ENCODE data around the gene PRR29.

The PRR29 gene

DNA sequence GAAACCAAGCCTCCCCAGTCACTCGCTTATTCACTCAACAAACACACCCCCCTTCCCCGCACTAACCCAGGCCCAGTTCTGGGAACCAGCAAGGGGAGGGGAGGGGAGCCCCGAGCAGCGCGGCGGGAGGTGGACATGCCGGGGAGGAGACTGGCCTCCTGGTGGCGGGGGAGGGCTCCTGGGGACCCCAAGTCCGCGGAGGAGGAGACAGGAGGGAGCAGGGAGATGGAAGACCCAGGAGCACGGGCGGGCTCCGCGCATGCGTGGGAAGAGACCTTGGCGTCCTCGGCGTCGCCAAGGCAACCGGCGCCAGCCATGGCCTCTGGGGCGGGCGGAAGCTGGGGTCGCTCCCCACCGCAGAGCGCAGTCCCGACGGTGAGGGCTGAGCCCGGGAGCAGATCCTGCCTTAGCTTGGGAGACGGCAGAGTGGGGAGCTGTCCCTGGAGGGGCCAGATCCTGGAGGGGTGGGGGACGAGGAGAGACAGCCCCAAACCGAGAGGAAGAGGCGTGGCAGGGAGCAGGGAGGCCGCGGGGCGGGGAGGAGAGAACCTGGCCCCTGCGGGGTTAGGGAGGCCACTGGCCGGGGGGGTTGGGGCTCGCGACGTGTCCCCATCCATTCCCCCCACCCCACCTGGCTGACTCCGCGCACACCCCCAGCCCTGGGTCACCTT is at the start of gene PRR29:
Gene PRR29 (plus strand): TSS at position 302 of the 671 bp plus-strand sequence. CDS start 14 bp downstream, at position 316.
- peak; percentile 62 for DNase-seq

DNA sequence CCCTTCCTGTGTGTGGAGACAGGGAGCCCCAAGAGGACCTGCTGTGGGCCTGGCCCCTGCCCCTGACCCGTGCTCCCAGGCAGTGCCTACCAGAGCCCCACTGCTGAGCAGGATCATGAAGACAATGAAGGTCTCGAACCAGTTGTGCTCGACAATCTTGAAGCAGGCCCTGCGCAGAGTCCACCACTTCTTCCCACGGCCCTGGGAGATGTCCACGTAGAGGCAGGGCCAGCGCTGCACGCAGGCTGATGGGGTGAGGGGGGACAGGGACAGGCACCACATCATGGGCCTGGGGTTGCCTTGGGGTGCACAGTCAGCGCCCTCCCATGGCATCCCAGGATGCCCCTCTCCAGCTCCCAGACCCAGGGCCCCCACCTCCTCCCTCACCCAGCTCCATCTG is 49.6 kb upstream of the PRR29 start:
- no peak for DNase-seq

DNA sequence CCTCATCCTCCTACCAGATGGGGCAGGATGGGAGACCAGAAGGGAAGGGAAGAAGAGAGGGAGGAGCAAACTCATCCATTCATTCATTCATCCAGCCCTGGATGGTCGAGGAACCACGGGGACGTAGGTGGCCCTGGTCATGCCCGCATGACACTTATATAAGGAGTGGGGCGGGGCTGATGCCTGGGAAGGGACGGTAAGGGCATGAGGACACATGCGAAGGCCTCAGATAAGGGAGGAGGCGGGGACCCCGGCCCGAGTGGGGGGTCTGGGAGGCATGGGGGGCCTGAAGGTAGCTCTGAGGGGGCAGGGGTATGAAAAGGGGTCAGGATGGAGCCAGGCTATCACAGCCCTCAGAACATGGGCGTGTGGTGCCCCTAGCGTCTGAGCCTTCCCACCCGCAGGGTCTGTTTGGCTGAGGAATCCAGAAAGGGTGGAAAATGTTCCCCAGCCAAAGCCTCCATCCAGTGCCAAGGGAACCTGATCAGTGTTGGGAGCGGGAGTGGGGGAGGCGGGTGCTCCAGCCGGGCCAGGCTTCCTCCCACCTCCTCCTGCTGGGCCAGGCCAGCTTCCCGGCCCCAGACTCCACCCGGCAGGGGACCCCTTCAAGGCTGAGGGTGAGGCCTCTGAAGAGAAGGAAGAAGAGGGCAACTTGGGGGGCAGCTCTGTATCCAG is 48.4 kb upstream of the PRR29 start:
- DNase-seq, result no peak

DNA sequence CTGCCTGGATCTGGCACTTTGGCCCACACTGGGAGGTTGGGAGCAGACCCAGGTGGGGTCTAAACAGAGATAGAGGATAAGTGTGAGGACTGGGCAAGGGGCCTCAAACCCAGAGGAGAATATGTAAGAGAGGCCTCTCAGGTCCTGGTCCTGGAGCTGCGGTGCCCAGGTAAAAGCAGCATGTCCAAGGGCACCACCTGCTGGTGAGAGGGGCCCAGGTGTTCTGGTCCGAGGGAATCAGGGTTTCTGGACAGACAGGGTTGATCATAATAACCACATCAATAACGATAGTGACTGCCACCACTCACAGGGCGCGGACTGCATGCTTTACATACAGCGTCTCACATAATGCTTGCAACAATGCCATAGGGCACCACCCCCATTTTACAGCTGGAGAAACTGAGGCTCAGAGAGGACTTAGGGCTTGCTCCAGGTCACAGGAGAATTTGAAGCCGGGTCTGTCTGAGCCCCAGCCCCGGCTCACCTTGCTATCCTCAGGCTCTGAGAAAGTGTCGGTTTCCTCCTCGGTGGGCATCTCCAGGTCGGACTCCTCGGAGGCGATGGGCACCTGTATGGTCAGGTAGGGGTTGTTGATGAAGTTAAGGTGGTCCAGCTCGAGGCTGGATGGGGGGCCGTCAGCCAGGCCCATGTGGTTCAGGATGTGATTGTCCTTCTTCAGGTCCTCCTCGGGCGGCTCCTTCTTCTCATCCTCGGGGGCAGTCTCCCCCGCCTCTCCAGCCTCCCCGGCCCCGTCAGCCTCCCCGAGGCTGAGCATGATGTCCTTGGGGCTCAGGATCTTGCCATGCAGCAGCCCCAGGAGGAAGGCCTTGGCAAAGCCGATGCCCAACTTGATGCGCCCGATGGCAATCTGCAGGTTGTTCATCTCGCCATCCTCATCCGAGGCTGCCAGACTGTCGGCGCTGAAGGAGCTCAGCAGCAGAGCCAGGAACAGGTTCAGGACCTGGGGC is 46.9 kb upstream of the PRR29 start:
- DNase-seq, result peak; percentile 67

DNA sequence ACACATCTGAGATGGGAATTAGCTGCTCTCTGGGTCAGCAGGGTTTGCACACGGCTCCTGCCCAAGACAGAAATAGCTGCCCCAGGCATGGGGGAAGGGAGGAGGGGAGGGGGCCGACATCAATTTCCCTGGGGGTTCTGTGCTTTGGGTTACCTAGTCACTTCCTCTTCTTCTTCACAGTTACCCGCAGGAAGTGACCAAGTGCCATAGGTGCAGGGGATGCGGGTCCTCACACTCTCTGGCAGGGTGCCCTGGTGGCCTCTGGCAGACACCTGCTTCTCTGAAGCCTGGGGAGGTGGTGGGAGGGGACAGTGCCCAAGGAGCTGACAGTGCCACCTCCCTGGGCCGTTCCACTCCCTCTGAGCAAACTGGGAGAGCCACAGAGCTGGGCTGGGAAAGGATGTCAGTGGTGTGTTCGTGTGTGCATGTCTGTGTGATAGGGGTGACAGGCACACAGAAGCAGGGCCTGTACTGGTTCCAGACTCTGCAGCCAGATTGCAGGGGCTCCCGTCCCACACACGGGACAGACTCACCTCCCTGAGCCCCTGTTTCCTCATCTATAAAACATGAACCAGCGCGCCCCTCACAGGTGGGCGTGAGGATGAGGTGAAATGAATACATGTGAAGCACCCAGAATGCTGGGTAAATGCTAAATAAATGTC is 43.6 kb upstream of the PRR29 start:
- DNase-seq, result peak; percentile 81

DNA sequence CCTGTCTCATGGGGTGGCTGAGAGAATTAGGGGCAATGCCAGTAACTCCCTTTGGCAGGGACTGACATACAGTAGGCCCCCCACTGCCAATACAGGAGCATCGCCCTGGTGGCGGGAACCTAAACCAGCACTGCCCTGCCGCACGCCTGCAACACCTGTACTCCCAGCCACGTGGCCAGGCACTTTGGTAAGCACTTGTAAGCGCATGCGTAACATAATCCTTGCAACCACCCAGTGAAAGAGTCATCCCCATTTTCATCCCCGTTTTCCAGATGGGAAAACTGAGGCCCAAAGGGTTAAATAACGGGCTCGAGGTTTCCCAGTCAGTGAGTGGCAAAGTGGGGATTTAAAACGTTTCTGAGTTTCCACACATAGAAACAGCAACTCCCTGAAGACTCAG is 42.9 kb upstream of the PRR29 start:
- DNase-seq, result no peak

DNA sequence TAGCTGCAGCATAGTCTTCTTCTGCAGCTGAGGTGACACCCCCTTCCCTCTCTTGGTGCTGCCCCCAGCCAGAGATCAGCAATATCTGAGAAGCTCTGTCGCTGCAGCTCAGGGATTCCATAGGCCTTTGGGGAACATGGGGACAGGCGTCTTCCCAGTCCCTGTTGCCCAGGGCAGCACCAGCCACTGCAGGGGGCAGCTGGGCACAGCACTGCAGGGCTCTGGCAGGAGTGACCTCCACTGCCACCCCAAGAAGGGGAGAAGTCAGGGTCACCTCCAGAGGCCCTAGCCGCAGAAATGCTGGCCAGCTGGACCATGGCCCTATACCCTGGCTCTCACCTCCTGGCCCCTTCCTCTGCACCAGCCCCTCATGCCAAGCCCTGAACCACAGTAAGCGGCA is 42.4 kb upstream of the PRR29 start:
- DNase-seq, result no peak

DNA sequence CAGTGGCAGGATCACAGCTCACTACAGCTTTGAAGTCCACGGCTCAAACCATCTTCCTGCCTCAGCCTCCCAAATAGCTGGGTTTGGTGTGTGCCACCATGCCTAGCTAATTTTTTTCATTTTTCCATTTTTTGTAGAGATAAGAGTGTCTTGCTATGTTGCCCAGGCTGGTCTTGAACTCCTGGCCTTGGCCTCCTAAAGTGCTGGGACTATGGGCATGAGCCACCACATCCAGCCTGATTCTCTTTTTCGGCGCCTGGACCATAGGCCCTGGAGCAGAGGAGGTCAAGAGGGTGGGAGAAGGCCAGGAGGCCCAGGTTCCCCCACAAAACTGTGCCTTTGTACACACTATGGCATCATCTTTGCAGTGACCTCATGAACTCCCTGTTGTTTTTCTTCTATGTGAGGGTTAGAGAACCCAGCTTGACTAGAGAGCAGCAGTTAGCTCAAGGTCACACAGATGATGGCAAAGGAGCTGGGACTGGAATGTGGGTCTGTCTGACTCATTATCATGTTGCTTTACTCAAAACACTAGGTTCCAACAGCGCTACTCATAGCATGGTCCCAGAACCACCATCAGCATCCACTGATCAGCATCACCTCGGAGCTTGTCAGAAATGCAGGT is 41.7 kb upstream of the PRR29 start:
- DNase-seq, result no peak

DNA sequence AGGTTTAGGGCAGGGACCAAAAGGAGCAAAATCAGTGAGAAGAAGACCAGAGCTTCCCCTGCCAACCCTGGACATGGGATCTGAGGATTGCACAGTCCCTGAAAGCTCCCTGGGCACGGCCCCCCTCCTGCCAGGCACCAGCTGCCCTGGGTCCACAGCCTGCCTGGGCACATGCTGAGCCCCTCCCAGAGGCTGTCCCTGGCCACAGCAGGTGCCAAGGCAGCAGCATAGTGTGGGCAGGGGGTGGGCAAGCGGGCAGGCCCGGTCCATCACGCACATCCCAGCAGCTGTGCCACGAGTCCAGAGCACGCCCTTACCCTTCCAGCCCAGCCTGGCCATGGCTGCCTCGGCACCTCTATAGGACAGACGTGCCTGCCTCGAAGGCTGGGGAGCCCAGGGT is 38.1 kb upstream of the PRR29 start:
- no peak for DNase-seq

DNA sequence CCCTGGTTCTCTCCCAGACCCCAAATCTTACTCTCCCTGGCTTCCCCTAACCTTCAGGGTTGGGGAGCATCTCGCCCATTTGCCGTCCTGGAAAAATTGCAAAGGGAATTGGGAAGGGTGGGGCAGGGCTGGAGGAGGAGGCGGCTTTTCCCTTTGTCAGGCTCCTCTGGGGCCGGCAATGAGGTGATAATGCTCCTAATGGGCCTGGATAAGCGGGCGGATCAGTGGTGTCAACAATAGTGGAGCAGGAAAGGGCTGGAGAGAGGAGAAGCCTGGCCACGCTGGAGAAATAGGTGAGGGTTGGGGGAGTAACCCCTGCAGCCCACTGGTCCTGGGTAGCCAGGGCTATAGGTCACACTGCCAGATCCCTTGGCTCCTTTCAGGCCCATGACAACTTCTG is 37.7 kb upstream of the PRR29 start:
- no peak for DNase-seq

DNA sequence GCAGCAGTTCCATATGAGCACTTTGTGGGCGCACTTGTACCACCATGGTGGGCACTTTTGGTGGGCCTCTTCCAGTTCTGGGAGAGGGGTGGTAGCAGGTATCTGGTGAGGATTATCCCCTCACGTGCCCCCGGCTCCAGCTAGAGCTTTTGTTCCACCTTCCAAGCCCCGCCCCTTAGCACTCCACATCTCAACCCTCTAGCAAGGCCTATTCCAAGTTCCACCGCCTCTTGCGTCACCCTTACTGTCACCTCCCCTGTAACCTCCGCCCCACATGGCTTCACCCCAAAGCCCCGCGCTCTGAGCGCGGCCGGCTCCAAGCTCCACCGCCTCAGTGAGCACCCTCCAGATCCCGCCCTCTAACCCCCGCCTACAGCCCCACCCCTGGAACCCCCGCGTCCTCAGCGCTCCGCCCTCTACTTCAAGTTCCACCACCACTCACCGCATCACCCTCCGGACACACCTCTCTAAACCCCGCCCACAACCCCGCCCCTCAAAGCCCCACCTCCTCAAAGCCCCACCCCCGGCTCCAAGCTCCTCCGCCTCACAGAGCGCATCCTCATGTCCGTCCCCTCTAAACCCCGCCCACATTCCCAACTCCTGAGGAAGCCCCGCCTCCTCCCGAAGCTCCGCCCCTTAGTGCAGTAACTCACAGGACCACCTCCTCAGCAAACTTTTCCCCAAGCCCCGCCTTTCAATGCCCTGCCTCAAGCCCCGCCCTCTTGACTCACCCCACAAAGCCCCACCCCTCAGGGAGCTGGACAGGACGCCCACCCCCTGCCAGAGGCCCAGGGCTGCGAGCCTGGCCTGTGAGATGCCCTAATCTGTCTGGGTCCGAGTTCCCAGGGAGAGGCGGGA is 36.6 kb upstream of the PRR29 start:
- DNase-seq, result no peak

DNA sequence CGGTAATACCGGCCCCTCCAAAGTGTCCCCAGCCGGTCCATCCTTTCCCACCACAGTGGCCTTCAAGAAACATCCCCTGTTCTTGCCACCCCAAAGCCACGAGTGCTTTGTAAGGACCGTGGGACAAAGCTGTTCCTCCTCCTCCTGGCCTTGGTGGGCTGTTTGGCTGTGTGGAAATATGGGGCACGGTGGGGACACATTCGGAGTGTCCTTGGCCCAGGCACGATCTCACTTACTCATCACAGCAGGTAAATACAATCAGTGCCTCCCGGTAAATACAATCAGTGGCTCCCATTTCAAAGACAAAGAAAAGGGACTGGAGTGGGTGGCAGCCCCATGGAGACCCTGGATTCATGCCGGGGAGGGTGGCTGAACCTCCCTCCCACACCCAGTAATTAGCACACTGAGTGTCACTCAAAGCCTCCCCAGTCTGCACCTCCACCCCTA is 35.8 kb upstream of the PRR29 start:
- no peak for DNase-seq

DNA sequence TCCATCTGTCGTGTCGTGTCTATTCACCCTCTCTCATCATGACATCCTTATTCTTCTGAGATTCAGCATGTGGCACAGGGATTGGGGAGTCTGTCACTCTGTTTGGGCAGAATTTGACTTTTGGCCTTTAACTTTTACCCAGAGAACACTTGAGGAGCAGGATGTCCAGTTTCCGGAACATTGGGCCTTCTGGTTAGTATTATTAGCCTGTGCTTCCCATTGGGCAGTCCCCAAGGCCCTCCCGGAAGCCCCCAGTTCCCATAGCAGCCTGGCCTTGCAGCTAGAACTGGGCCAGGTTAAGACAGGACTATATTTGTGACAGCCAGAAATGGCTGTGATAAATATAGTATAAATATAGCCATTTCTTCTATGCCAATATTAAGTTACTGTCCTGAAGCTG is 35.0 kb upstream of the PRR29 start:
- no peak for DNase-seq

DNA sequence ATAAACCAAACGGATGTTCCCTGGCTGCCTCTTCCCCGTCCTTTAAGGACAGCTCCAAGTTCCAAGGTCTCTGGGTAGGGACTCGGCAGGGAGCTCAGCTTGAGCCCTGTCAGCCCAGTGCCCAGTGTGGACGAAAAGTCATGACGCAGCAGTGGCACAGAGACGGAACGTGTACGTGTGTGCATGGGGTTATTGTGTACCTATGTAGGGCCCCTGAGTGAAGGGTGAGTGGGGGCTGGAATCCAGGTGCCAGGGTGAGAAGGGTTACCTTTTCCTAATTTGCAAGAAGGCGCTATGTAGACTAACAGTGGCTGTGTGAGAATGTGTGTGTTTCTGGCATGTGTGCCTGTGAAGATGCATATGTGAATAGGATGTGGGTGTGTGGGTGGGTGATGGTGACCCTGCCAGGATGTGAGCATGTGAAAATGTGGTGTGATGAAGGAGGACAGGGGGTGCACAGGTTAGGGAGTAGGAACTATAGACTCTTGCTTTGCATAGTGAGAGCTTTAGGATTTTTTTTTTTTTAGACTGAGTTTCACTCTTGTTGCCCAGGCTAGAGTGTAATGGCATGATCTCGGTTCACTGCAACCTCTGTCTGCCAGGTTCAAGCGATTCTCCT is 31.4 kb upstream of the PRR29 start:
- no peak for DNase-seq

DNA sequence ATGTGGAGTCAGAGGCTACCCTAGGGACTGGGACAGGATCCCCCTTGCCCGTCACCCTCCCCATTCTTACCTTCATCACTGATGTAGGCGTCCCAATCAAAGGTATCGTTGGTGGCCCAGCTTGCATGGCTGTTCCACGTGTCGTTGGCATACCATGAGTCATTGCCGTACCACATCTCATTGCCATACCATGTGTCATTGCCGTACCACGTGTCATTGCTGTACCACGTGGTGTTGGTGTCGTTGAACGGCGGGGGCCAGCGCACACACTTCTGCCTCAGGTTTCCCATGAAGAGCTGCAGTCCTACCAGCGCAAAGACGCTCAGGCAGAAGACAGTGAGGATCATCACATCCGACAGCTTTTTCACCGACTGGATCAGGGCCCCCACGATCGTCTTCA is 30.2 kb upstream of the PRR29 start:
- DNase-seq, result no peak

DNA sequence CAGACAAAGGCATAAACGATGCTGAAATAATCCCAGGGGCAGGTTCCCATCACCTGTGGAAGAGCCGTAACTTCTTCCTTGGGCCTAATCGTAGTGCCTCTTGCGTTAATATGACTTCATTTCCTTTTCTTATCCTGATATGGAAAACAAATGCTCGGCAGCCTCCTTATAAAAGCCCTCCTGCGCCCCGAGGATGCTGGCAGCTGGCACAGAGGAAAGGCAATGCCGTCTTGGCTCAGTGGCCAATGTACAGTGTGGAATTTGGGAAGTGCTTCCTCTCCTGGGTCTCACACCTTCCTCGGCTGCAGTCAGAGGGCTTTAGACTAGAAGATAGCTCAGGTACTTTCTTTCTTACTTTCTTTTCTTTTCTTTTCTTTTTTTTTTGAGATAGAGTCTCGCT is 28.9 kb upstream of the PRR29 start:
- no peak for DNase-seq

DNA sequence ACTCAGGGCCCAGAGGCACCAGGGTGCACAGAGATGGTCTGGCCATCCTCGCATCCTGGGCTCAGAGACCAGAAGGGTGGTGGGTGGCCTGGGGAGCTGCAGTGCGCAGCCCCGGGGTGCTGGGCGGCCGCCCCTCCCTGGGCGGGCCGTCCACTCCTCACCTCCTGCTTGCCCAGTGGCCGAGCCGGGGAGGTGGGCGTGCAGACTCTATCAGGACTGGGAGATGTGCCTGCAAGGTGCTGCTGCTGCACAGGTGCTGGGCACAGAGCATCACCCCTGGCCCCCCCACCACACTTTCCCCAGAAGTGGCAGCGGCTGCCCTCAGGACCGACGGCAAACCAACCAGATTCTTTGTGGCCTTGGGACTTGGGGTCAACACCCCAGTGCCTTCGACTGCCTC is 25.4 kb upstream of the PRR29 start, which contains the start of gene SCN4A:
Gene SCN4A (minus strand): TSS at position 123 of the 400 bp plus-strand sequence. CDS start 77 bp downstream, at position 46.
- DNase-seq, result no peak

DNA sequence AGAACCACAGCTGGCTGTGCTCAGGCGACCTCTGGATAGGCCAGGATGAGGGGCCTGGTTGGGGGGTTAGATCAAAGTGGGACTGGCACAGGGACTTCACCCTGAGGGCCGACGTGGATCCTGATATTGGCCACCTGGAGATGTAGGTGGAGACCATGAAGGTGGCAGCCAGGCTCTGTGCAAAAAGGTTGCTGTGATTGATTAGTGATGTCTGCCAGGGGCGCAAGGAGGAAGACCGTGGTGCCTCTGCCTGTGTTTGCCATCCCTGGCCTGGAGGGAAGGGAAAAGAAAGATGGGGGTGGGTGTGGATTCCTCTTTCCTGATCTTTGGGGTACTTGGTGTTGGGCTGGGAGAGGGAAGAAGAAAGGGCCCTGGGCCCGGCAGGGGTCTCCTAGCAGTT is 24.9 kb upstream of the PRR29 start:
- DNase-seq, result no peak

DNA sequence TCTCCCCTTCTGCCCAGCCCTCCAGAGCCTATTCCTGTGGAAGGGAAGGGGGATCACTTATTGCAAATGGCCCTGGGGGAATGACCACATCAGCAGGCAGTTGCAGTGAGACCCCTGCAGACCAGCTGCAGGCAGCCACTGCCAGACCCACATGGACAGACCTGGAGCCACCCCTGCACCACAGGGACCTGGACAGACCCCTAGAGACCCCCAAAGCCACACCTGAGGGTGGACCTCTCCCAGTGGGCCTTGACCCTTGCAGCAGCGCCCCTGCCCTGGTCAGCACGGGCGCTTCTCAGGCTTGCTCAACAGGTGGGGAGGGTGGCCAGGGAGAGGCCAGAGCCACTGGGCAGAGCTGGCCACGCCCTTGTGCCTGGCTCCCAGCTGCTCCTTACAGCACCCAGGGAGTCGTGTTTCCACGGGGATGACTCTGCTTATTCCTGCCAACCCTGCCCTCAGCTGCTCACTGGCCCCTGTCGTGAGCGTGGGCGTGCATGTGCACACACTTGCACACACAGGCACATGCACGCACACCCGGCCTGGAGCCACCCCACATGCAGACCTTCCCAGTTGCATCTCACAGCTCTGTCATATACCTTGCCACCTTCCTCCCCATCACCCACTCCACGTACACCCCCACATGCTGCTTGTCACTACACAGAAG is 24.1 kb upstream of the PRR29 start:
- DNase-seq, result peak; percentile 25

DNA sequence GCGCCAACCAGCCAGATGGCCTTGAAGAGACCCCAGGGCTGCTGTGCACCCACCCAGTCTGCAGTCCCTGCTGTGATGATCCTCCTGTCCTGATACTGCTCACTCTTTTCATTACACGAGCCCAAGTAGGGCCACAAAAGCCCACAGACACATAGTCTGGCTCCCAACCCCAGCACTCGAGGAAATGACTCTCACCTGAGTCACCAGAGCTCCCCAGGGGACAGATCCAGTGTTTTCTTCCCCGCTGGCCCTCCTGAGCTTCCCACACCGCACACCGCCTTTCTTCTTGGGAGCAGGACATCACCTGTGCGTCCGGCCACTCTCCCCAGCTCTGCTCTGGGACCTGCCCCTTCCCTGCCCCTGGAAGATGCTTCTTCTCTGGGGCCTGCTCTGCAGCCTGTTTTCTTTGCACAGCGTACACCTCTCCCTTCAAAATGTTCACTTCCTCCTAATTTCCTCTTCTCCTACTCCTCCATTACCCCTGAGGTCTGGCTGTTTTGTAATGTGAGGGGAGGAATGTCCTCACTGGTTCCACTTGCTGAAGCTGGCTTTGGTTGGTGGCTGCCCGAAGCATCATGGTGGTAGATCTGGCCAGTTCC is 23.5 kb upstream of the PRR29 start:
- DNase-seq, result no peak
